ENCODE data around the gene AKAP12.

Gene AKAP12

GRCh38 chr6:151390276-151390850 lies 150.6 kb downstream of the AKAP12 start:
- Histone ChIP-seq H3K4me1 (ENCODE audit: insufficient read depth, low read length) (peaks cover 30% of the 10 kb centered on the region), H3K4me3 (ENCODE audit: low read depth in 1 of 2, low read length in 2 of 2) (peak overlapping the region; percentile 69 to 96), H3K9ac (ENCODE audit: low read length) (no peak overlapping the region), H3K27ac (ENCODE audit: low read depth, low read length) (peak overlapping the region; percentile 96), H3K9me3 (ENCODE audit: low read length) (no peaks in the 10 kb centered on the region), H3K36me3 (ENCODE audit: insufficient read depth, low read length) (no peaks in the 10 kb centered on the region), H3K27me3 (ENCODE audit: control insufficient read depth in 1 of 2, insufficient read depth in 2 of 2, low read length in 2 of 2) (no peaks in the 10 kb centered on the region)

- no peaks in the 10 kb centered on the region for H3K9me3 ChIP-seq (ENCODE audit: low read length)
- no peaks in the 10 kb centered on the region for H3K36me3 ChIP-seq (ENCODE audit: insufficient read depth, low read length)
- peak overlapping the region; percentile 63 to 96 for H3K4me3 ChIP-seq (ENCODE audit: low read depth in 1 of 2, low read length in 2 of 2)
- no peaks in the 10 kb centered on the region for H3K27me3 ChIP-seq (ENCODE audit: control insufficient read depth in 1 of 2, insufficient read depth in 2 of 2, low read length in 2 of 2)
- H3K27ac ChIP-seq (ENCODE audit: low read depth, low read length) = peak overlapping the region; percentile 96
- H3K9ac ChIP-seq (ENCODE audit: low read length) = no peak overlapping the region
- peaks cover 28% of the 10 kb centered on the region for H3K4me1 ChIP-seq (ENCODE audit: insufficient read depth, low read length)
These were observed 151.2 kb downstream of the AKAP12 start for GRCh38 chr6:151390851-151391470.

DNA sequence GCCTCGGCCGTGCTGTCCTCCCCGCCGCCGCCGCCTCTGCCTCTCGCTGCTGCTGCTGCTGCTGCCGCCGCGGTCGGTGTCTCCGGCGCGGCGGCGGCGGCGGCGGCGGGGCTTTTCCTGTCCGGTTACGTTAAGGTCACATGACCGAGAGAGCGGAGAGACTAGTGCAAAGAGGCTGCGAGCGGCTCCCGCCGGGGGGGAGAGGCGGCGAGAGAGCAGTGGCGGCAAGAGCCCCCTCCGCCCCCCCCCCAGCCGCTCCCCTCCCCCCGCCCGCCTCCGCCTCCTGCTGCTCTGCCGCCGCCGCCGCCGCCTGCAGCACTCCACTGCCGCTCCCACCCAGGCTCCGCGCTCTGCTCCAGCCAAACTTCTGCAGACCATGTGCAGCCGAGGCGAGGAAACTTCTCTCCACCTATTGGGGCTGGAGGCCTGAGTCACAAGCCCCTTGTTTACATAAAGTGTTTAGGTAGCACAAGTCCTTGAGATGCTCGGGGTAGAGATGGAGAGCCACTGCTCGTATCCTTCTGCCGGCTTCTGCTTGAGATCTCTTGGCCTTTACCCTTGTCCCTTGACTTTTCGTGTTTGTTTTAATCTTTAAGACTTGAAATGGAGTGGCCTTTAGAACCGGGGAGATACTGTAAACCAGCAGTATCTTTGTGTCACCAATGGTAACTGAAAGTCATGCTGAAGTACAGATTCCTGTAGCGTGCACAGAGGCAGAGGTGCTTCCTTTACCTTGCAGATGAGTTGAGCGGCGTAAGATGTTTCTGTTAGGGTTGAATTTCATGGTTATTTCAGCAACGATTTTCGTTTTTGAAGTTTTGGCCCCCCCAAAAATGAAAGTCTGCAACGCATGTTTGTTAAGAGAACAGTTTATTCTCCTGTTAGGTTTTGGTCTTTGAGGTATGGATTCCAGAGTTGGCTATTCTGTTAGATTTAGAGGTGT lies 152.0 kb downstream of the AKAP12 start, which contains the start of gene ZBTB2:
ZBTB2 (minus strand) TSS at position 89 of the 943 bp plus-strand sequence. CDS start 17,922 bp downstream, outside the sequence.
- Histone ChIP-seq H3K27ac (ENCODE audit: low read depth, low read length) (peak within 1 kb of the TSS; percentile 96), H3K27me3 (ENCODE audit: control insufficient read depth in 1 of 2, insufficient read depth in 2 of 2, low read length in 2 of 2) (no peaks in the 10 kb centered on the region), H3K9me3 (ENCODE audit: low read length) (no peaks in the 10 kb centered on the region), H3K36me3 (ENCODE audit: insufficient read depth, low read length) (no peaks in the 10 kb centered on the region), H3K9ac (ENCODE audit: low read length) (no peak within 1 kb of the TSS), H3K4me3 (ENCODE audit: low read depth in 1 of 2, low read length in 2 of 2) (peak within 1 kb of the TSS; percentile 63 to 96), H3K4me1 (ENCODE audit: insufficient read depth, low read length) (peaks cover 33% of the 10 kb centered on the region)

DNA sequence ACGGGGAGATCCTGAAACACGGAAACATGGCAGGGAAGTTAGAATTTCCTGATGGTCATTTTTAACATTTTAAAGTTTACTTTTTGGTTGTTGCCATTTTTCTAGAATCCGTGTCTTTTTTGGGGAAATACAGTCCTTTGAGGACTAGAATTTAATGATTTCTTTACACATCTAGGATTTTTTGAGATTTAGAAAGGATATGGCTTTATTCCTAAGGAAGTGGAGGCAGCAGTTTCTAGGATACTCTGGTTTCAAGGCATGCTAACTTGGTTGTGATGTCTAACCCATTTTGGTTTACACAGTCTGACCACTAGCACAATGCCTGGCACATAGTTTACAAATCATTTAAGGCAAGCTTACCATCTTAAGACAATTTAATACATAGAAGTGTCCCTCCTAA lies 152.7 kb downstream of the AKAP12 start:
- no peaks in the 10 kb centered on the region for H3K9me3 ChIP-seq (ENCODE audit: low read length)
- H3K27ac ChIP-seq (ENCODE audit: low read depth, low read length) = peak overlapping the region; percentile 0
- peak overlapping the region in 1 of 2 donors; percentile 59 for H3K4me3 ChIP-seq (ENCODE audit: low read depth in 1 of 2, low read length in 2 of 2)
- no peaks in the 10 kb centered on the region for H3K27me3 ChIP-seq (ENCODE audit: control insufficient read depth in 1 of 2, insufficient read depth in 2 of 2, low read length in 2 of 2)
- H3K36me3 ChIP-seq (ENCODE audit: insufficient read depth, low read length) = no peaks in the 10 kb centered on the region
- peaks cover 33% of the 10 kb centered on the region for H3K4me1 ChIP-seq (ENCODE audit: insufficient read depth, low read length)
- no peak overlapping the region for H3K9ac ChIP-seq (ENCODE audit: low read length)

DNA sequence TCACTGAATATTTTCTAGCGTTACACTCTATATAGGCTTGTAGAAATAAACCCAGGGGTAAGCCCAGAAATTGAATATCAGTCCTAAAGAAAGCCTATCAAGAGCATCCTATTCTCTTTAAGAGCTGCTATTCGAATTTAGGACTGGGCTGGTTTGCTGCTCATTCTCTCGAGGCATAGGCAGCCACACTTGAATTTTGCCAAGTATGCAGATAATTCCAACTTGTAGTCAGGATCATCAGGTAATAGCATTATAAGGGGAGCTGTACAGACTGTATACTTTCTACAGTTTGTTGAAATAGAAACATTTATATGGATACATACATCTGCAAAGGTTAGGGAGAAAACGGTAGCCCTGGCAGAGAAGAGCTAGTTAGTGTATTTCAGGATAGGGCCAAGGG lies 153.6 kb downstream of the AKAP12 start:
- H3K4me3 ChIP-seq (ENCODE audit: low read depth in 1 of 2, low read length in 2 of 2) = no peak overlapping the region
- H3K4me1 ChIP-seq (ENCODE audit: insufficient read depth, low read length) = peaks cover 33% of the 10 kb centered on the region
- no peak overlapping the region for H3K27ac ChIP-seq (ENCODE audit: low read depth, low read length)
- no peak overlapping the region for H3K9ac ChIP-seq (ENCODE audit: low read length)
- H3K9me3 ChIP-seq (ENCODE audit: low read length) = no peaks in the 10 kb centered on the region
- H3K27me3 ChIP-seq (ENCODE audit: control insufficient read depth in 1 of 2, insufficient read depth in 2 of 2, low read length in 2 of 2) = no peaks in the 10 kb centered on the region
- H3K36me3 ChIP-seq (ENCODE audit: insufficient read depth, low read length) = no peaks in the 10 kb centered on the region

DNA sequence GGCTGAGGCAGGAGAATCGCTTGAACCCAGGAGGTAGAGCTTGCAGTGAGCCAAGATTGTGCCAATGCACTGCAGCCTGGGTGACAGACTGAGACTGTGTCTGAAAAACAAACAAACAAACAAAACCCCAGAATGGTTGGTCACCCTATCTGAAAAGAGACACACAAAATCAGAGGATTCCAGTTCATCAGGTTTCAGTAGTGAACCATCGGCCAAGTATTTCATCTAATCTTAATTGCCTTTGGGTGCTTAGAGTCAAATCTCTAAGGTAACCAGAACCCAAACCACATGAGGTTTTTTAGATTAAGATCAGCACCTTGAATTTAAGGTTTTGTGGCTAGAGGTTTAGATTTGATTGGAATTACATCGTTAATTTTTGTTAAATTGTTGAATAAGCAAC lies 159.9 kb downstream of the AKAP12 start:
- Histone ChIP-seq H3K4me3 (ENCODE audit: low read depth in 1 of 2, low read length in 2 of 2) (no peak overlapping the region), H3K27ac (ENCODE audit: low read depth, low read length) (no peak overlapping the region), H3K9ac (ENCODE audit: low read length) (no peak overlapping the region), H3K36me3 (ENCODE audit: insufficient read depth, low read length) (no peaks in the 10 kb centered on the region), H3K9me3 (ENCODE audit: low read length) (no peaks in the 10 kb centered on the region), H3K4me1 (ENCODE audit: insufficient read depth, low read length) (peaks cover 5% of the 10 kb centered on the region), H3K27me3 (ENCODE audit: control insufficient read depth in 1 of 2, insufficient read depth in 2 of 2, low read length in 2 of 2) (no peaks in the 10 kb centered on the region)

DNA sequence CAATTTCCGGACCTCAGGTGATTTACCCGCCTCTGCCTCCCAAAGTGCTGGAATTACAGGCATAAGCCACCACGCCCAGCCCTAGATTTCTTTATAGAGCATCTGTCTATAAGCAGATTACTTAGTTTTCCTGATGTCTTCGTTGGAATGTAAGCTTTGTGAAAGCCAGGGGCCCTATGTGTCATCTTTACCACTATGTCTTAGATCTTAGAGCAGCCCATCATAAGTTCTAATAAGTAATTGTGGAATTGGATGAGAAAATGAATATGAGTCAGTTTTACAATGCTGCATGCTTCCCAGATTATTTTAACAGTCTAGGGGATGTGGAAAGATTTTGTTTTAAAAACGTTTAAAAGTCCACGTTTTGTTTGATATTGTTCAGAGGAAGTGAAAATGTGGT lies 160.7 kb downstream of the AKAP12 start:
- no peaks in the 10 kb centered on the region for H3K9me3 ChIP-seq (ENCODE audit: low read length)
- H3K4me3 ChIP-seq (ENCODE audit: low read depth in 1 of 2, low read length in 2 of 2) = no peak overlapping the region
- no peak overlapping the region for H3K9ac ChIP-seq (ENCODE audit: low read length)
- peaks cover 5% of the 10 kb centered on the region for H3K4me1 ChIP-seq (ENCODE audit: insufficient read depth, low read length)
- H3K27ac ChIP-seq (ENCODE audit: low read depth, low read length) = no peak overlapping the region
- no peaks in the 10 kb centered on the region for H3K27me3 ChIP-seq (ENCODE audit: control insufficient read depth in 1 of 2, insufficient read depth in 2 of 2, low read length in 2 of 2)
- H3K36me3 ChIP-seq (ENCODE audit: insufficient read depth, low read length) = peaks cover 5% of the 10 kb centered on the region

DNA sequence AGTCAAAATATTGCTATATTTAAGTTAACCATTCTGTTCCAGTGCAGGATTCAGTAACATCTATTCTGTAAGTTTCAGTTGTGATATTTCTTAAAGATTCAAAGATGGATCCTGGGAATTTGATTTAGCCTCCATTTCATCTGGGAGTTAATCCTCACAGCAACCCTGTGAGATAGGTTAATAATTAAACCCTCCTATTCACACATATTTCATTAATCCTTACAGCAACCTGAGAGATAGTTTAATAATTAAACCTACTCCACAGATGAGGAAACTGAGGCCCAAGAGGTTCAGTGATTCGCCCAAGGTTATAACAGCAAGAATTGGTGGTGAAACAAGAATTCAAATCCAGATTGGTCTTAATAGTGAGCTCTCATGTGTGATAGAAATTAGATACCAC lies 162.5 kb downstream of the AKAP12 start:
- Histone ChIP-seq H3K27me3 (ENCODE audit: control insufficient read depth in 1 of 2, insufficient read depth in 2 of 2, low read length in 2 of 2) (no peaks in the 10 kb centered on the region), H3K4me1 (ENCODE audit: insufficient read depth, low read length) (no peaks in the 10 kb centered on the region), H3K4me3 (ENCODE audit: low read depth in 1 of 2, low read length in 2 of 2) (no peak overlapping the region), H3K36me3 (ENCODE audit: insufficient read depth, low read length) (peaks cover 5% of the 10 kb centered on the region), H3K9ac (ENCODE audit: low read length) (no peak overlapping the region), H3K9me3 (ENCODE audit: low read length) (no peaks in the 10 kb centered on the region), H3K27ac (ENCODE audit: low read depth, low read length) (no peak overlapping the region)

DNA sequence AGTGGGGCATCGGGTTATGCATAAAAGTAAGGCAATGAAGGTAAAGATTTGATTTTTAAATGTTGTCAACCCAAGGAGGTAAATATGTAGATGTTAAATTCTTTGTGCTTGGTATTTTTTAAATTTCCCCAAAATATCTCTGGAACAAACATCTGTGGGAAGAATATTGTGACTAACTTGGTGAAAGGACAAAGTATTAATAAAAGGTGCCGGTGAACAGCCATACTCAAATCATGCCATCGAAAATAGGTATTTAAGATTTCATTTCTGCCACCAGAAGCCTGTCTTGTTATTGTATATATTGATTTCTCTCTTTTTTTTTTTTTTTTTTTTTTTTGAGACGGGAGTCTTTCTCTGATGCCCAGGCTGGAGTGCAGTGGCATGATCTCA lies 164.1 kb downstream of the AKAP12 start:
- Histone ChIP-seq H3K36me3 (ENCODE audit: insufficient read depth, low read length) (peaks cover 9% of the 10 kb centered on the region), H3K4me1 (ENCODE audit: insufficient read depth, low read length) (no peaks in the 10 kb centered on the region), H3K9ac (ENCODE audit: low read length) (no peak overlapping the region), H3K27ac (ENCODE audit: low read depth, low read length) (no peak overlapping the region), H3K27me3 (ENCODE audit: control insufficient read depth in 1 of 2, insufficient read depth in 2 of 2, low read length in 2 of 2) (no peaks in the 10 kb centered on the region), H3K9me3 (ENCODE audit: low read length) (no peaks in the 10 kb centered on the region), H3K4me3 (ENCODE audit: low read depth in 1 of 2, low read length in 2 of 2) (no peak overlapping the region)
